ENCODE data around the gene RNF44. TPM values are rescaled to one million over a fixed set of nuclear protein-coding genes. Genes with fewer than 3 reads are reported as not detected.

The RNF44 gene
- total and polyA plus RNA-seq, 4 donors, result 15.3 to 40.5 (median 25.5) TPM

- no peak for ATAC-seq (ENCODE audit: insufficient read depth, low FRiP score)
- Histone ChIP-seq H3K4me1 (ENCODE audit: control insufficient read depth in 5 of 5, insufficient read depth in 5 of 5, low read length in 5 of 5) (no peaks in the 10 kb centered on the region), H3K27ac (ENCODE audit: low read depth in 1 of 2, low read length in 1 of 2) (no peak overlapping the region), H3K9ac (ENCODE audit: insufficient read depth in 1 of 2, low read length in 2 of 2) (no peak overlapping the region), H3K36me3 (ENCODE audit: control insufficient read depth in 4 of 4, insufficient read depth in 4 of 4, low read length in 4 of 4) (no peaks in the 10 kb centered on the region), H3K4me3 (no peak overlapping the region), H3K27me3 (ENCODE audit: control insufficient read depth in 3 of 3, insufficient read depth in 3 of 3, low read length in 2 of 3) (no peaks in the 10 kb centered on the region), H3K9me3 (ENCODE audit: control insufficient read depth in 4 of 4, insufficient read depth in 3 of 4, low read length in 3 of 4) (no peaks in the 10 kb centered on the region)
- DNase-seq, result no peak
- no peak for TF ChIP-seq CTCF (IDR thresholded peaks at IDR 0.05; ENCODE audit: control extremely low read depth, extremely low read depth)
- 85 to 91% methylated on average over 37 of the region's 37 CpGs for WGBS, 2 donors
Measured at GRCh38 chr5:176575488-176576422, 38.6 kb upstream of the RNF44 start.

GRCh38 chr5:176575066-176575465, 37.9 kb upstream of the RNF44 start:
- Histone ChIP-seq H3K9me3 (ENCODE audit: control insufficient read depth in 4 of 4, insufficient read depth in 3 of 4, low read length in 3 of 4) (no peaks in the 10 kb centered on the region), H3K27me3 (ENCODE audit: control insufficient read depth in 3 of 3, insufficient read depth in 3 of 3, low read length in 2 of 3) (no peaks in the 10 kb centered on the region), H3K9ac (ENCODE audit: insufficient read depth in 1 of 2, low read length in 2 of 2) (no peak overlapping the region), H3K27ac (ENCODE audit: low read depth in 1 of 2, low read length in 1 of 2) (no peak overlapping the region), H3K4me1 (ENCODE audit: control insufficient read depth in 5 of 5, insufficient read depth in 5 of 5, low read length in 5 of 5) (no peaks in the 10 kb centered on the region), H3K4me3 (no peak overlapping the region), H3K36me3 (ENCODE audit: control insufficient read depth in 4 of 4, insufficient read depth in 4 of 4, low read length in 4 of 4) (no peaks in the 10 kb centered on the region)
- no peak for TF ChIP-seq CTCF (IDR thresholded peaks at IDR 0.05; ENCODE audit: control extremely low read depth, extremely low read depth)
- 87 to 96% methylated on average over 14 of the region's 14 CpGs for WGBS, 2 donors
- DNase-seq (no peak), ATAC-seq (ENCODE audit: insufficient read depth, low FRiP score) (no peak)

- Histone ChIP-seq H3K36me3 (ENCODE audit: control insufficient read depth in 4 of 4, insufficient read depth in 4 of 4, low read length in 4 of 4) (no peaks in the 10 kb centered on the region), H3K4me3 (no peak overlapping the region), H3K27ac (ENCODE audit: low read depth in 1 of 2, low read length in 1 of 2) (no peak overlapping the region), H3K9me3 (ENCODE audit: control insufficient read depth in 4 of 4, insufficient read depth in 3 of 4, low read length in 3 of 4) (no peaks in the 10 kb centered on the region), H3K4me1 (ENCODE audit: control insufficient read depth in 5 of 5, insufficient read depth in 5 of 5, low read length in 5 of 5) (no peaks in the 10 kb centered on the region), H3K9ac (ENCODE audit: insufficient read depth in 1 of 2, low read length in 2 of 2) (no peak overlapping the region), H3K27me3 (ENCODE audit: control insufficient read depth in 3 of 3, insufficient read depth in 3 of 3, low read length in 2 of 3) (no peaks in the 10 kb centered on the region)
- TF ChIP-seq CTCF (IDR thresholded peaks at IDR 0.05; ENCODE audit: control extremely low read depth, extremely low read depth), result no peak
- DNase-seq, result no peak
- ATAC-seq (ENCODE audit: insufficient read depth, low FRiP score), result no peak
- 45 to 52% methylated on average over 10 of the region's 10 CpGs for WGBS, 2 donors
Measured at GRCh38 chr5:176574297-176574591, 37.0 kb upstream of the RNF44 start.

Data from lung (tissue), 12 donors.